NCI-H2171 treated with DMSO at 0.1 percent for 48 hours (cell line): Measurements from ENCODE around the gene KLHDC8A.

Experiments used
- DNase-seq: peaks from one replicate; lab custom pipeline; 2025; lab: John Stamatoyannopoulos, UW

KLHDC8A gene

GRCh38 chr1:205344066-205344928, 12.4 kb downstream of the KLHDC8A start:
- peak; percentile 36 for DNase-seq

- DNase-seq: no peak
Measured at GRCh38 chr1:205343431-205344065, 13.2 kb downstream of the KLHDC8A start.

- DNase-seq: no peak
Measured at GRCh38 chr1:205342986-205343385, 13.7 kb downstream of the KLHDC8A start.

DNA sequence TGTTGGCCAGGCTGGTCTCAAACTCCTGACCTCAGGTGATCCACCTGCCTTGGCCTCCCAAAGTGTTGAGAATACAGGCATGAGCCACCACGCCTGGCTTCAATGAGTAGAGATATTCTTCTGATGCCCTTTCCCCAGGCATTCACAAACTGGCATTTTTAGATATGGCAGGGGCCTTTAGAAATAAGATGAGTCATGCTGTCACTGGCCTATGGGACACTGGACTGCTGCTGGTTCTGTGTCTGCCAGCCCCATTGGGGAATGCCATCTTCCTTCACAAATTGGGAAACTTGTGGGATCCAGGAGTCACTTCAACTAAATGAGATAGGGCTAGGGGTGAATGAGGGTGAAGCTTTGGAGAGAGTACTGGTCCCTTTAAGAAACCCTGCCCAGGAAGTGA, 16.0 kb downstream of the KLHDC8A start:
- no peak for DNase-seq

GRCh38 chr1:205339717-205340116, 17.0 kb downstream of the KLHDC8A start:
- DNase-seq: no peak

GRCh38 chr1:205339197-205339702, 17.5 kb downstream of the KLHDC8A start:
- no peak for DNase-seq

- no peak for DNase-seq
Measured at GRCh38 chr1:205338011-205338410, 18.7 kb downstream of the KLHDC8A start.

DNA sequence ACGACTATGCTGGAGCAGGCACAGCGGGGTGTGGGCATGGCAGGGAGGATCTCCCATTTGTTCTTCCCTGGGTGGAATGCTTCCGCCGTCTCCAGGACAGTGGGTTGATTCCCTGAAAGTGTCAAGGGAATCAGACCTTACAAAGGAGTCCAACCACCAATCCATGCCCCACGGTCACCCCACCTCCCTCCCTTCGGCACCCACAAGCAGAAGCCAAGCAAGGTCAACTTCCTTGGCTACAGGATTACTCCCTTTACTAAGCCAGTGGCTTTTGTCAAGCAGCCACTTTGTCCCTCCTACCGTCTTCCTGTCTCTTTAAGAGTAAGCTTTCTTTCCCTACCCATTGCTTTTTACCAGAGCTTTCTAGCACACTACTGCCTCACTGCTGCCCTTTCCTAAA, 19.2 kb downstream of the KLHDC8A start:
- DNase-seq: no peak

- peak; percentile 83 for DNase-seq
Measured at GRCh38 chr1:205335692-205336091, 21.0 kb downstream of the KLHDC8A start.

DNA sequence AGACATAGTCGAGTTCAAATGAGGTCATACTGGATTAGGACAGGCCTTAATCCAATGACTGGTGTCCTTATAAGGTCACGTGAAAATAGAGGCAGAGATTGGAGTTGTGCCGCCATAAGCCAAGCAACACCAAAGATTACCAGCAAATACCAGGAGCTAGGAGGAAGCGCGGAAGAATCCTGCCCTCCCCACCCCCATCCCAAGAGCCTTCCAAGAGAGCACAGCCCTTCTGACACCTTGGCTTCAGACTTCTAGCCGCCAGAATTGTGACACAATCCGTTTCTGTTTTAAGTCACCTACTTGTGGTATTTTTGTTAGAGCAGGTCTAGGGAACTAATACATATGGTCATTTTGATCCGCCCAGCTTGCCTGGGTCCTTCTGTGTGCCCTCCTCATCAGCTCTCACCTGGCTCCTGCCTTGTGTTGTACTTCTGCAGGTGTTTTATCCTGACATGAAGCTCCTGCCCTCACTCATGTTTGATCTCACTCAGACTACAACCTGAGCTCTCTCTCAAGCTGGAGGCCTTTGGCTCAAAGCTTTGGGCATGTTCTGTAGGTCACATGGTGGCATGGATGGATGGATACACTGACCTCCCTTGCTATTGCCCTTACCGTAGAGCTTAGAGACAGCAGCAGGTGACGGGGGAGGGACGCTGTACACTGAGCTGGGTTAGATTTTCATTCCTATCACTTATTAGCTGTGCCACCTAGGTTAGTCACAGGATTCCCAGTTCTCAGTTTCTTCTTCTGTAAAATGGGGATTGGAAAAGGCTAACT, 24.5 kb downstream of the KLHDC8A start:
- DNase-seq: no peak

DNA sequence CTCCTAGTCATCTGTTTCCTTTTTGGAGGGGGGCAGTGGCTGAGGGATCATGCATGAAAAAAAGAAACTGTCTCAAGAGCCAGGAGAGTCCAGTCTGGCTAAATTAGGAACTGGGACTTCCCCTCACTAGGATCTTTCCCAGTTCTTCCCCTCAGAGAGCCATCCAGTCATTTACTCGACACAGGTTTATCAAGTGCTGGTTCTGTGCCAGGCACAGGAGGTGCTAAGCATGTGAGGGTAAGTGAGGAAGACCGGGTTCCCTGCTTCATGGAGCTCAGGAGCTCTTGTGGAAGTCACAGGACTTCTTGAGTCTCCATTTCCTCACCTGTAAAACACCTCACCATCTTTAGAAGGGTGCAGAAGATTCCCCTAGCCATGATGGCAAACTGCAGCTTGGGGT, 26.6 kb downstream of the KLHDC8A start:
- no peak for DNase-seq

DNA sequence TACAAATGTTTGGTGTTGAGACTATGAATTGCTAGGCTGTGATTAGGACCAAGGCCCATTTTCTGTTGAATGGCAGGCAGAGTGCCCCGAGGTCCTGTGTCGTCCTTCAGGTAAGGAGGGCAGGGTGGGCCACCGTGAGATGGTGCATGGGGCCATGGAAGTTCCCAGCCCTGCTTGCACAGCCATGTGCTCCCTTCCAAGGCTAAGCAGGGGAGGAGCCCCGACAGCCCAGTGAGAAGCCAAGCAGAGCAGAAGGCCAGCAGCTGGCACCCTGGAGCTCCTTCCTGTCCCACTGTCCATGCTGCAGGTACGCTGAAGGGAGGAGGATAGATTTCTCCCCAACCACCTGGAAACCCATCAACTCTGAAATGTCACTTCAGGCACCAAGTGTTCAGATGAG, 27.0 kb downstream of the KLHDC8A start:
- no peak for DNase-seq

DNA sequence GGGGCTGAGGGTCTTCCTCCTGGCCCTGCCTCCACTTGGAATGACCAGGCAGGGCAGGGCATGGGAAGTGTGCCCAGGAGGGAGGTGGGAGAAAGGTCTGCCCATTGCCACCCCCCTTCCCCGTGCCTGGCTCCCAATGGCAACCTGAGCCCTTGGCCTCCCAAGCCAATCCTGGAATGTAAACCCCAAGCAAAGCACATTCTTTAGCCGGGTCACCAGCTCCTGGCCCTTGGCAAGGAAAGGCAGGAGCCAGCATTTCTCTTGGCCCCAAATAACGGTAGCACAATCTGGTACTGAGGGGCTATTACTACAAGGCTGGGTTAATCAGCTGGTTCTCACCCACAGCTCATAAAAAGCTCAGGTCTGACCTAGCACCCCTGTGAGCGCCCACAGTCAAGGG, 28.2 kb downstream of the KLHDC8A start:
- no peak for DNase-seq

DNA sequence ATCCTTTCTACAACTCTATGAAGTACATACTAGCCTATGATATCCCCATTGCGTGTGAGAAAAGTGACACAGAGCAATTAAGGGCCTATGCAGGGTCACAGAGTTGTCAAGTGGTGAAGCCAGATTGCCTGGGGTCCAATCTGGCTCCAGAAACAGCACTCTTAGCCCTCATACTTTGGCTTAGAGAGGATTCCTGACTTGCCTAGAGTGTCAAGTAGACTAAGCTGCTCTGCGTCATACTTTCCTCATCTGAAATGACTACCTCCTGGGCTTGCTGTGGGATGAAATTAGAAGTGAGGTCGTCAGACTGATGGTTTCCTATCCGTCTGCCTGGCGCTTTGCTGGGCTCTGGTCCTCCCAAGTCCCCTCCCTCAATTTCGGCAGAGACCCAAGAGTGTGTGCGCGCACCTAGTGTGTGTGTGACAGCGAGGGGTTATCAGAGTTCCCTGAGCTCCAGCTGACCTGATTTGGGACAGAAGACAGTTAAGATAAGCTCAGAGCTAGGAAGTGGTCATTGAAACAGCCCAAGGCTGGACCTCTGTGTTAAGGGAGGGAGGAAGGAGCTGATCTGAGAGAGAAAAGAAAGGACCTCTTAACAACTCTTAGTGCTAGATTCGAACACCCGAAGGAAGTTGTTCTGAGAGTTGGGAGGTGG, 29.8 kb downstream of the KLHDC8A start:
- no peak for DNase-seq

DNA sequence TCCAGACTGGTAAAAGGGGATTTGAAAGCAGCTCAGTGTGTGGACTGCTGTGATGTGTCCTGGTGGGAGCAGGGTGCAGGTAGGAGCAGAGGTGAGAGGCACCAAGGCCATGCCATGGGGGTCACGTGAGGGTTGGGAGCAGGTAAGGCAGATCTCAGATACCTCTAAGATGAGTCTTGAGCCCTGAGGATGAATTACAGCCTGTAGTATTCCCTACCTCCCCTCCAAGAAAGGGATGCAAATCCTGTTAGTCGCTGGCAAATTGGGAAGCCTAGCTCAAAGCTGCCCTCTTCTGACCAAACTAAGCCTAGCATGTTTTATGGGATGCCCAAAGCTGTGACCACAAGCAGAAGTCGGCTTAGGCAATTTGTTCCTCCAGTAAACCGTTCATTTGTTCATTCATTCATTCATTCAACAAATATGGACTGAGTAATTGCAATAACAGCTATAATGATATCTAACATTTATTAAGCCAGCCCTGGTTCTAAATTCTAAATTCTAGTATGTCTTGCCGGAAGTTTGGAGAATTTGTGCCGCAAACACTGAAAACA, 31.3 kb downstream of the KLHDC8A start:
- peak; percentile 69 for DNase-seq

DNA sequence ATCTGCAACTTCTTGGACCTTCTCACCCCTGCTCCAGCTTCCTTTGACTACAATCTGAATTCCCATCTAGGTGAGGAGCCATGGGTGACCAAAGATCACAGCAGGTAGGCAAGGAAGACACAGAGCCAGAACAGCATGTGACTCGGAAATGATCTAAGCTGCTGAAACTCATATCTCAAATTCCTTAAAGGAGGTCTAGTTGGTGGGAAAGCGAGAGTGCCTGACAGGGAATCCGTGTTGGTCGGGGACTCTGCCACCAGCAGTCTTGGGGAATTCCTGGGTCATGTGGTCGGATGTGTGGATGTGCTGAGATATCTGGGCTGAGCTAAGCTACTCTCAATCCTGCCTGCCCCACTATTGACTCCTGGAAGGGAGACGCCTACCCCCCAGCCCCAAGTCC, 31.9 kb downstream of the KLHDC8A start:
- DNase-seq: no peak

DNA sequence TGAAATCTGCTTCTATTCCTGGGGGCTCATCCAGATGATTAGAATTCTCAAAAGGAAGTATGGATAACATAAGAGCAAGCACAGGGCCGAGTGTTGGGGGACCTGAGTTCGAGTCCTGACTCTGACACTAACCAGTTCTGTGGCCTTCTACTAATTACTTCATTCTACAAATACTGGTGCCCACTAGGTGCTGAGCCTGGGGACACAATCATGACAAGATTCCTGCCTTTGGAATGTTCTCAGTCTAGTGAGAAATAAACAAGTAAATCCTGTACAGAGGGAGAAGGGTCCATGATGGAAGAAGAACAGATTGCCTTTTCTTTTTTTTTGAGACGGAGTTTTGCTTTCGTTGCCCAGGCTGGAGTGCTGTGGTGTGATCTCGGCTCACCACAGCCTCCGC, 32.9 kb downstream of the KLHDC8A start:
- no peak for DNase-seq

DNA sequence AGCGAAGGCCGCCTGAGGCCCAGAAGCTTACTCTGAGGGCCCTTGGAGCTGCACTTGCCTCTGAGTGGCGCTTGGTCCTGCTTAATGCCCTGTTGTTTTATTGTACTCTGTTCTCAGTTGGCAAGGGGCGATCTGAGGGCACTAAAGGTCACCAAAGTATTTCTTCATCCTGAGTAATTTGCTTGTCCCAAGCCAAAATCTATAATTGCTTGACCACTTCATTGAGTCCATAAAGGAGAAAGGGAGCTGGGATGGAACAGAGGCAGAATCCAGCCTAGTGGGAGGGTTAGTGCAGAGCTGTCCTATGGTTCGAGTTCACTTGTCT, 34.8 kb downstream of the KLHDC8A start:
- DNase-seq: no peak

DNA sequence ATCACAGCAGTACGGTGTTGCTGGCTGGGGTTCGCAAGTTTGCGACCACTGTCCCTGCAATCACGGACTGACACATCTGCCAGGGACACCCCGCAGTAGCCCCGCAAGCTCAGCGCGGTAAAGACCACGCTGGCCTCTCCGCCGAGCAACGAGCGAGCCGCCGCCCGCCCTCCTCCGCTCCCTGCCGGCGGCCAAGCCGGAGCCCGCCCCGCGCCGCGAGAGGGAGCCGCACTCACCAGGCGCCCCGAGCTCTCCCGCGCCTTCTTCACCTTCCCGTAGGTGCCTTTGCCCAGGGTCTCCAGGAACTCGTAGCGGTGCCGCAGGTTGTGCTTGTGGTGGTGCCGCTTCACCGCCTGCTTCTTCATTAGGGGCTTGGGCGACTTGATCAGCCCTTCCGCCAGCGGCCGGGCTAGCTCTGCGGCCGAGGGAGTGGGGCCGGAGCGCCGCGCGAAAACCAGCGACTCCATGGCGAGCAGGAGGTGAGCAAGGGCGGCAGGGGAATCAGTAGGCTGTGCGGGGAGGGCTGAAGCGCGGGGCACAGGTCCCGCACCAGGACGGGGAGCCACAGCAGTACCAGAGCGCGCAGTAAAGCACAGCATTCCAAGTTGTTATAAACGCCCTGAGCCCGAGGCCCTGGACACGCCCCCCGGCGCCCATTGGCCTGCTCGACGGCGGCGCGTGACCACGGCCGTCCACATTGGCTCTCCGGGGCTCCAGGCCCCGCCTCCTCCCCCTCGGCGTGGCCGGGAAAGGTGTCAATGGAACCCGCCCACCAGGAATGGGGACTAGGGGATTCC, 35.4 kb downstream of the KLHDC8A start, which contains the start of gene NUAK2:
TSS of gene NUAK2 (minus strand) at position 584 of the 797 bp plus-strand sequence. CDS start at position 467, 117 bp downstream.
- peak; percentile 86 for DNase-seq

- peak; percentile 6 for DNase-seq
Measured at GRCh38 chr1:205319081-205320018, 37.4 kb downstream of the KLHDC8A start.
